ENCODE data around the gene YPEL4.

The YPEL4 gene

DNA sequence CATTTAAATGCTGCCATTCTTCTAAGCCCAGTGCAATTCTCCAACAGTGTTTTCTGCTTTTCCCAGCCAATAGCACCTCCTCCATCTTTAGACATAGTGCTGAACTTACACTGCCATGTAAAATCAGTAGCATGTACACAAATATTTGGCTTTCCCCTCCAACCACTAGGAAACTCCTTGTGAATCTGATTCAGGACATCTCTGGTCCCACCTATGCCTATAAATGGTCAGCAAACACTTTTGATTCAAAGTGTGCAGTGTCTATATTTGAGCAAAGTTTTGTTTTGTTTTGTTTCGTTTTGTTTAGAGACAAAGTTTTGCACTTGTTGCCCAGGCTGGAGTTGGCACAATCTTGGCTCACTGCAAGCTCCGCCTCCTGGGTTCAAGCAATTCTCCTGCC lies 24.8 kb downstream of the YPEL4 start:
- no peak for DNase-seq (ENCODE audit: insufficient read length)
- TF ChIP-seq POLR2A (IDR thresholded peaks at IDR 0.05; ENCODE audit: low read depth, low read length) (no peak), POLR2AphosphoS5 (IDR thresholded peaks at IDR 0.05; ENCODE audit: low read depth, low read length) (no peak), TAF1 (IDR thresholded peaks at IDR 0.05; ENCODE audit: borderline replicate concordance, low read depth, low read length) (no peak)
- FAIRE-seq: no peak

- no peak for TF ChIP-seq TAF1 (IDR thresholded peaks at IDR 0.05; ENCODE audit: borderline replicate concordance, low read depth, low read length)
- no peak for TF ChIP-seq POLR2AphosphoS5 (IDR thresholded peaks at IDR 0.05; ENCODE audit: low read depth, low read length)
- no peak for TF ChIP-seq POLR2A (IDR thresholded peaks at IDR 0.05; ENCODE audit: low read depth, low read length)
- FAIRE-seq (no peak), DNase-seq (ENCODE audit: insufficient read length) (no peak)
Observed at GRCh38 chr11:57622263-57622662, 27.4 kb downstream of the YPEL4 start.

- no peak for TF ChIP-seq POLR2A (IDR thresholded peaks at IDR 0.05; ENCODE audit: low read depth, low read length)
- TF ChIP-seq POLR2AphosphoS5 (IDR thresholded peaks at IDR 0.05; ENCODE audit: low read depth, low read length): no peak
- no peak for TF ChIP-seq TAF1 (IDR thresholded peaks at IDR 0.05; ENCODE audit: borderline replicate concordance, low read depth, low read length)
- DNase-seq (ENCODE audit: insufficient read length) (no peak), FAIRE-seq (no peak)
Observed at GRCh38 chr11:57620467-57620866, 29.2 kb downstream of the YPEL4 start.

- TF ChIP-seq POLR2A (IDR thresholded peaks at IDR 0.05; ENCODE audit: low read depth, low read length) (no peak), TAF1 (IDR thresholded peaks at IDR 0.05; ENCODE audit: borderline replicate concordance, low read depth, low read length) (no peak), POLR2AphosphoS5 (IDR thresholded peaks at IDR 0.05; ENCODE audit: low read depth, low read length) (no peak)
- DNase-seq (ENCODE audit: insufficient read length) (no peak), FAIRE-seq (no peak)
Observed at GRCh38 chr11:57619331-57619730, 30.4 kb downstream of the YPEL4 start.

GRCh38 chr11:57618438-57618837 lies 31.3 kb downstream of the YPEL4 start:
- TF ChIP-seq POLR2A (IDR thresholded peaks at IDR 0.05; ENCODE audit: low read depth, low read length): no peak
- no peak for TF ChIP-seq POLR2AphosphoS5 (IDR thresholded peaks at IDR 0.05; ENCODE audit: low read depth, low read length)
- no peak for FAIRE-seq
- no peak for DNase-seq (ENCODE audit: insufficient read length)

DNA sequence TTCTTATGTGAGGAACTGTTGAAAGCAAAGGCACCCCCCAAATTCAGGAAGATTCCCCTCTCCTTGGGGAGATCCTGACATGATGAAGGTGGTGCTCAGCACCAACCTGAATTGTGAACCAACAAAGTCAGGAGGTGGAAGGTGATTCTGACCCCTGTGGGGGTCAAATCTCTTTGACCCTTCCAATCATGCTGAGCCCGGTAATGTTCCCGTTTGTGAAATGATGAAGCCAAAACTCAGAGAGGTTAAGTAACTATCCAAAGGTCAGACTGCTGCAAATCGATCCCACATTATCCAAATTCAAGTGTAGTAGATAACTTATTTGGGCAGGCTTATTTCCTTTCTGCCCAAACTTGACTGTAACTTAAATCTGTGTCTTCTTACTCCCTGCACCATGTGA lies 33.1 kb downstream of the YPEL4 start:
- FAIRE-seq (no peak), DNase-seq (ENCODE audit: insufficient read length) (no peak)
- no peak for TF ChIP-seq POLR2A (IDR thresholded peaks at IDR 0.05; ENCODE audit: low read depth, low read length)
- no peak for TF ChIP-seq POLR2AphosphoS5 (IDR thresholded peaks at IDR 0.05; ENCODE audit: low read depth, low read length)
- TF ChIP-seq TAF1 (IDR thresholded peaks at IDR 0.05; ENCODE audit: borderline replicate concordance, low read depth, low read length): no peak

GRCh38 chr11:57615308-57615707 lies 34.4 kb downstream of the YPEL4 start:
- TF ChIP-seq TAF1 (IDR thresholded peaks at IDR 0.05; ENCODE audit: borderline replicate concordance, low read depth, low read length): no peak
- no peak for TF ChIP-seq POLR2AphosphoS5 (IDR thresholded peaks at IDR 0.05; ENCODE audit: low read depth, low read length)
- no peak for TF ChIP-seq POLR2A (IDR thresholded peaks at IDR 0.05; ENCODE audit: low read depth, low read length)
- DNase-seq (ENCODE audit: insufficient read length) (no peak), FAIRE-seq (no peak)

GRCh38 chr11:57614234-57614772 lies 35.4 kb downstream of the YPEL4 start:
- FAIRE-seq: no peak
- TF ChIP-seq POLR2AphosphoS5 (IDR thresholded peaks at IDR 0.05; ENCODE audit: low read depth, low read length): no peak
- no peak for TF ChIP-seq TAF1 (IDR thresholded peaks at IDR 0.05; ENCODE audit: borderline replicate concordance, low read depth, low read length)
- DNase-seq (ENCODE audit: insufficient read length): no peak

GRCh38 chr11:57610170-57610569 lies 39.5 kb downstream of the YPEL4 start:
- TF ChIP-seq TAF1 (IDR thresholded peaks at IDR 0.05; ENCODE audit: borderline replicate concordance, low read depth, low read length): no peak
- TF ChIP-seq POLR2A (IDR thresholded peaks at IDR 0.05; ENCODE audit: low read depth, low read length): no peak
- no peak for TF ChIP-seq POLR2AphosphoS5 (IDR thresholded peaks at IDR 0.05; ENCODE audit: low read depth, low read length)
- no peak for FAIRE-seq

DNA sequence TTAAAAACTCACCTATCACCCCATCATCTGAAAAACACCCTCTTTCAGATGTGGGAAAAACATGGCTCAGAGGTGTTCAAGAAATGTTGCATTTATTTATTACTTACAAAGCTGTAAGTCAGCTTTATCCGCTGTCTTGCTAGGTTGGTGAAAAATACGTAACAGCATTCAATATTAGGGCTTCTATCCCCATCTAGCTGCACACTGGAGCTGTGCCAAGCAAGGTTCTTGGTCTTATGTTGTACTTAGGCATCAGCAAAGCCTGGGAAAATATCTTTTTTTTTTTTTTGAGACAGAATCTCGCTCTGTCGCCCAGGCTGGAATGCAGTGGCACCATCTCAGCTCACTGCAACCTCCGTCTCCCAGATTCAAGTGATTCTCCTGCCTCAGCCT lies 44.7 kb downstream of the YPEL4 start:
- FAIRE-seq (no peak), DNase-seq (ENCODE audit: insufficient read length) (no peak)
- TF ChIP-seq POLR2A (IDR thresholded peaks at IDR 0.05; ENCODE audit: low read depth, low read length): no peak
- TF ChIP-seq POLR2AphosphoS5 (IDR thresholded peaks at IDR 0.05; ENCODE audit: low read depth, low read length): no peak
- no peak for TF ChIP-seq TAF1 (IDR thresholded peaks at IDR 0.05; ENCODE audit: borderline replicate concordance, low read depth, low read length)

More at GRCh38 chr11:57610170-57610569, 39.5 kb downstream of the YPEL4 start:
- DNase-seq (ENCODE audit: insufficient read length): no peak

- DNase-seq (ENCODE audit: insufficient read length): no peak
- TF ChIP-seq TAF1 (IDR thresholded peaks at IDR 0.05; ENCODE audit: borderline replicate concordance, low read depth, low read length) (no peak), POLR2AphosphoS5 (IDR thresholded peaks at IDR 0.05; ENCODE audit: low read depth, low read length) (no peak), POLR2A (IDR thresholded peaks at IDR 0.05; ENCODE audit: low read depth, low read length) (no peak)
- no peak for FAIRE-seq
Observed at GRCh38 chr11:57604296-57605027, 45.2 kb downstream of the YPEL4 start.

DNA sequence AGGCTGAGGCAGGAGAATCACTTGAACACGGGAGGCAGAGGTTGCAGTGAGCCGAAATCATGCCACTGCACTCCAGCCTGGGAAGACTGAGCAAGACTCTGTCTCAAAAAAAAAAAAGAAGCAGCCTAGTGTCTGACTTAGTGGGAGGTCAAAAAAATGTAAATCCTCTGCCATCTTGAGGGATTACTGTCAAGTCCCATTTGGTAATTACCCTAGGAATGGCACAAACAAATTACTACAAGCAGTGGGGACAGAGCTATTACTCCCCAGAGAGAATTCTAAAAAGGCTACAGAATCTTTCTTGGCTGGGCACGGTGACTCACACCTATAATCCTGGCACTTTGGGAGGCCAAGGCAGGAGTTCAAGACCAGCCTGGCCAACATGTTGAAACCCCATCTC lies 48.4 kb downstream of the YPEL4 start:
- FAIRE-seq: no peak
- DNase-seq (ENCODE audit: insufficient read length): no peak
- no peak for TF ChIP-seq POLR2AphosphoS5 (IDR thresholded peaks at IDR 0.05; ENCODE audit: low read depth, low read length)
- TF ChIP-seq TAF1 (IDR thresholded peaks at IDR 0.05; ENCODE audit: borderline replicate concordance, low read depth, low read length): no peak
- no peak for TF ChIP-seq POLR2A (IDR thresholded peaks at IDR 0.05; ENCODE audit: low read depth, low read length)

Data from GM12892 (cell line).